ENCODE results near the gene MTA2.

GRCh38 chr11:62605467-62605866, 3.8 kb upstream of the MTA2 start:
- no peak for TF ChIP-seq CTCF (IDR thresholded peaks at IDR 0.05)
- no peak for TF ChIP-seq POLR2A (IDR thresholded peaks at IDR 0.05)

Data from body of pancreas (tissue), 4 donors.